ENCODE data around the gene STPG3.

DNA sequence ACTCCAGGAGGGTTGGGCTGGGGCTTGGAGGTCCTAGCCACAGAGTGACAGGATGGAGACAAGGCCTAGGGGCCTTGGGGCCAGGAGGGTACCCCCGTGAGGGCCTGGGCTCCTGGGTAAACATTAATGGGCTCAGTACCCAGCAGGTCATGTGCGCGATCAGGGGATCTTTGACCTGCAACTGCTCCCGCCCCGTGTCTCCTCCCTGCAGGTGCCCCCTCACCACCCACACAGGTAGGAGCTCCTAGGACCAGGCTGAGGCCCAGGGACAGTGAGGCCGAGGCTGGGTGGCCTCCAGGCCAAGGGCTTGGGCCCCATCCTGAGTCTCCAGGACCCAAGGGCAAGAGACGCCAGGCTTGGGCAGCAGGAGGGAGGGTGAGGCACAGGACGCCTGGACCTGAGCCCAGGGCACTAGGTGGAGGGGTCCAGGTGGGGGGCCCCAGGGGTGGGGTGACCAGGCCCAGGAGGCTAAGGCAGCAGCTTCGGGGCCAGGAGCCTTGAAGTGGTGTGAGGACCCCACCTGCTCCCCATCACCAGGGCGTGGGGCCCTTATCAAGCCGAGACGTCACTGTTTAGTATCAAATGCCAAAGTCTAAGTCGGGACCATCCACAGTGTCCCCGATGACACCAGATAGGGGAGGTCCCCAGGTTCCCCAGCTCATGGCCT is 20.2 kb upstream of the STPG3 start, which contains the start of gene SLC34A3:
- TF ChIP-seq CTCF (IDR thresholded peaks at IDR 0.05; ENCODE audit: low read length) (no peak), EZH2 (IDR thresholded peaks at IDR 0.05; ENCODE audit: borderline replicate concordance, low read length) (no peak)

Measured in OCI-LY1 (cell line).